HG03108 (cell line): Measurements from ENCODE around the gene ACVR1.
"Not testable (repeated sequence)": the region's sequence is repeated elsewhere in the genome, so short reads cannot be mapped to it uniquely, and the experiment has no call there.

Experiments used
- ATAC-seq: cut with Tn5 transposase; IDR thresholded peaks from one replicate; pipeline ENCODE4 v1.9.1; 2021; ENCODE audit warnings: moderate library complexity; ENCODE audit not compliant: unreplicated experiment

ACVR1 gene

DNA sequence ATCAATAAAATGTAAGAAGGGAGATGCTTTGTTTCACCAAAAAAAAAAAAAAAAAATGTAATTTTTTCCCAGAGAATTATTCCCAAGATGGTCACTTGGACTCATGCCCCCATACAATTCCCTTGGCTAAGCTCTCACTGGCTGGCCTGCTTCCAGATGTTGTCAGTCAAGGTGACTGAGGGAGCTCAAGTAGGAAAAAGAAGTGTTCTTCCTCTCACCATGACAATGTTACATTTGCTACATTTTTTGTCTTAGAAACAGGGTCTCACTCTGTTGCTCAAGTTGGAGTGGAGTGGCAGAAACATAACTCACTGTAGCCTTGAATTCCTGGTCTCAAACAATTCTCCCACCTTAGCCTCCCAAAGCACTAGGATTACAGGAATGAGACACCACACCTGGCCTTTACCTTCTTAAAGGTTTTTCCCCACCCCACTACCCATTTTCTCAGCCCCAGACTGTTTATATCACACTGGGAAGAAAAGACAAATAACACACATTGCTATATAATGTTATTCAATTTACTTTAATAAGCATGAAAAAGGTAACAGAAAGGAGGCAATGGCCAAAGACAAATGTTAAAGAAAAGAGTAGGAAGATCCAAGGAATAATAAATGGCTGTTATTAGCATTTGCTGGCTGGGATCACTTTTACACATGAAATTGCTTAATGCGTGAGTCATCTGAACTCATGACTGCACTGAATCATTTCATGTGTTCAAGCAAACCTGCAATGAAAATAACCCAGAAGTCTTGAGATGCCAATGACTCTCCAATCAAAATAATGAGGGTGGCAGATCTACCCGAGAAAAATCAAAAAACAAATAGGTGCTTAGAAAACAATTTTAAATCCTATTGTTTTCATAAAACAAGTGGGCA lies 45.2 kb downstream of the ACVR1 start:
- no peak for ATAC-seq

DNA sequence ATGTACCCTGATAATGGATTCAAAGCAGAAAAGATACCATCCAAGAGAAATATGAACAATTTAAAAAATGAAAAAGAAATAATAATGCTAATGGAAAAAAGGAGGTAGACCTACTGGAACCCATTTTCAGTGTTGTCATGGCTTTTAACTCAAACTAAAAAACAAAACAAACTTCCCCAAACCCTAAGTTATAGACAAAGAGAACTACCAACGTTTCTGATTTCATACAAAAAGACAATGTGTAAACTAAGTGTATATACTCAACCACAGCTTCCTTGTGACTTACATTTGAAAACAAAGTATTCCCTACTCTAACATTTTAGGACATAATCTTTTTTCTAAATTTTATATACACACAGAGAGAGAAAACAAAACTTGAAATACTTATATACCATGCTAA lies 45.9 kb downstream of the ACVR1 start:
- no peak for ATAC-seq

GRCh38 chr2:157827377-157827776 lies 48.8 kb downstream of the ACVR1 start:
- ATAC-seq, result no peak

DNA sequence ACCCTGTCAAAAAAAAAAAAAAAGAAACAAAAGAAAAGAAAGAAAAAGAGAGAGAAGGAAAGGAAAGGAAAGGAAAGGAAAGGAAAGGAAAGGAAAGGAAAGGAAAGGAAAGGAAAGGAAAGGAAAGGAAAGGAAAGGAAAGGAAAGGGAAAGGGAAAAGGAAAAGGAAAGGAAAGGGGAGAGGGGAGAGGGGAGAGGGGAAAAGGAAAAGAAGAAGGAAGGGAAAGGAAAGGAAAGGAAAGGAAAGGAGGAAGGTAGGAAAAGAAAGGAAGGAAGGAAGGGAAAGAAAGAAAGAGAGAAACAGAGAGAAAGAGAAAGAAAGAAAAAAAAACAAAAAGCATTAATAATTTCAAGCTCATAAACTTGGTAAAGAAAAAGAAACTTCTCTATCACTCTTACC lies 49.5 kb downstream of the ACVR1 start:
- ATAC-seq, result not testable (repeated sequence)

- no peak for ATAC-seq
Observed at GRCh38 chr2:157825885-157826284, 50.2 kb downstream of the ACVR1 start.

DNA sequence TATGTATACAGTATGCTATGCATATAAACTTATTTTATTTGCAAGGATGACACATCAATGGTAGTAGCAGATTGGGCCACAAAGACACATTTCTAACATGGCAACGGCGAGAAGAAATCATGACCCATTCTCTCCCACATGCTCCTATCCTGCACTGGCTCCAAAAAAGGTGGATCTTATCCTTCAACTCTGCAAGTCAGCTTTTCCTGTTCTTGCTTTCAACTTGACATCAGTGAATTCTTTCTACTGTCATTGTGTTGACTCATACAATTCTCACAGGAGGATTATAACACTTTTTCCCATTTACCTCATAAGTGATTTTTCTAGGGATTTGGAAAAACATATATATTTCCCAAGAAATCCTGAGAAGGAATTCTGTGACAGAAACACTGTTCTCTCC lies 53.1 kb downstream of the ACVR1 start:
- no peak for ATAC-seq

DNA sequence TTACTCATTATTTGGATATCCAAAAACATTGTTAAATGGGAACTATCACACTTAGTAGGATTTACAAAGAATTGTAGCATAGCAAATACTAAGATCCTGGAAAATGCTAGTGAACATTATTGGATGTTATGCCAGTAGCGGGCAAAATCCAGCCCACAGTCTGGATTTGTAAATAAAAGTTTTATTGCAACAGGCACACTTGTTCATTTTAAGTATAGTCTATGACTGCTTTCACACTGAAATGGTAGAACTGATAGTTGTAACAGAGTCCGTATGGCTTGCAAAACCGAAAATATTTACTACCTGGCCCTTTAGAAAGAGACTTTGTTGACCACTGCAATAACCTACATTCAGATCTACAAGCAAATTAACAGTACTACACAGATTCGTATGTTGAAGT lies 53.6 kb downstream of the ACVR1 start:
- ATAC-seq, result no peak

- ATAC-seq, result no peak
Observed at GRCh38 chr2:157821519-157822131, 54.5 kb downstream of the ACVR1 start.

- ATAC-seq, result no peak
Observed at GRCh38 chr2:157820193-157820592, 55.9 kb downstream of the ACVR1 start.

DNA sequence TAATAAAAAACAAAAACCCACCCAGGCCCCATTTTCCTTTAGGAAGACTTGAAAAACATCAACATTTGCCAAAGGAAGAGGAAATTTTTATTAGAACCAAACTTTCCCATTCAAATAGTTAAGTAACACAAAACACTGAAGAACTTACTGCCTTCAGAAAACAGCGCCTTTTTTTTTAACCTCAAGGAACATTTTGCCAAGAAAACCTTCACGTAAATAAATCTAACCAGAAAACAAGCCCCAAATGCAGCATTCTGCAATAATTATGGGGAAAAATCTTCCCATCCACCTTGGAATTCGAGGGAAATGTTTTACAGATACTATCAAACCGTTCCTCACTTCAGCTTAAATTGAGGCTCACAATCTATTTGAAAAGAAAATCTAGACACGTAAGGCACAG lies 56.4 kb downstream of the ACVR1 start:
- ATAC-seq, result no peak

DNA sequence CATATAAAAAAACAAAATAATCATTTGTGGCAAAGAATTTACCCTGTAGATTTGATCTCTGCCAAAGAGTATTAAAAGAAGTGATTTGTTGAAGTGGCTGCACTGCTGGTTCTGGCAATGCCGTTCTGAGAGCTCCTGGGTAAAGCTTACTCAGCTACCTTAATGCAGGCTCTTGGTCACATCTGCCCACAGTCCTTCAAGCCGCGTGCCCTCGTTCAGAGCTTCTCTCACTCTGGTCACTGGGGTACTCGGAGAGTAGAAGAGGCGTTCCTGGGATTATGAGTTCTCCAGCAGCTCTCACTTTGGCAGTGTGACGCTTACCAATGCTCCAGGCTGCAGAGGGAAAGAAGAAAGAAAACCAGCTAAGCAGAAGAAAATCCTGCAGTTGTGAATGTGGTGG lies 57.9 kb downstream of the ACVR1 start:
- ATAC-seq, result no peak

DNA sequence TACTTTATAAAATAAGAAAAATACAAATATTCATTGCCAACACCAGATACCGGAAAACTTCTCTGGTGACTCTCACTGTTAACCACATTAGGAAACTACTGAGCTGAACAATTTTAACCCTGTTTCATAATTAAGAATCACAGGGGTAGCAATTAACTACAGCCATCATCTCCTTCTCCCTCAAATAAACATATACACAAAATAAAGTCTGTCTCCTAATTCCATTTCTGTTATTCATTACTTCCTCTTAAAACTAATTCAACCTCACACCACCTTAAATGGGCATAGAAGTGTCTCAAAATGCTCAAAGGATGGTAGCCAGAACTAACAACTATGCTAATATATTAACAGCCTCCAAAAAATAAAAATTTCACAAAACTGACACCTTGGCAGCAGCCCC lies 60.7 kb downstream of the ACVR1 start:
- no peak for ATAC-seq

DNA sequence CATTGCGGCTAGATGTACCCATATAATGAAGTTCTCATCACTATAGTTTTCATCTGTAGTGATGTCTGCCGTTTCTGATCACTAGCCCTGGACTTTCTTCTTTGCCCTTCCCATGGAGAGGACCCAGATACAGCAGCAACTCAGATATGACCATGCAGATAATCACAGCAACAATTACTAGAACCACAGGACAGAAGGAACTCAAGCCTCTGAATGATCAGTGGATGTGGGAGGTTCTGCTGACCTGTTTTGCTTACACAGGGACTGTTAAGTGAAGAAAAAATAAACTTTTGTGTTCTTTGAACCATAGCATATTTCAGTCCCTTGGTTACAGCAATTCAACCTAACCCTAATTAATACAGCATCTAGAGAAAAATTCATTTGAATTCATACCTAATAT lies 62.7 kb downstream of the ACVR1 start:
- ATAC-seq, result no peak

DNA sequence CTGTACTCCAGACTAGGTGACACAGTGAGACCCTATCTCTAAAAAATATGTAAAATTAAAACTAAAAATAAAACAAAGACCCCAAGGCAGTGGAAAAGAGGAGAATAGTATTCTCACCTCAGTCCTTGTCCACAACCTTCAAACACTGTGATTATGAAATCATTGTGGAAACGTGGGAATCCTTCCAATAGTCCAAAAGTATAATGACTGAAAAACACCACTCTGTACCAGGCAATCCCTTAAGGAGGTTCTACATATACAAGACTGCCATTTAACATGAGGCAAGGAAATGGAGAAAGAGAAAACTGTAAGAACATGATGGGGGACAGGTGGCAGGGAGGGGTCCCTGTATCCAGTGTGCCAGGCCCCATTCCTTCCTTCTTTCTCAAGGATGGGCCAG lies 66.1 kb downstream of the ACVR1 start:
- ATAC-seq, result no peak

- ATAC-seq, result no peak
Observed at GRCh38 chr2:157809212-157809611, 66.9 kb downstream of the ACVR1 start.

DNA sequence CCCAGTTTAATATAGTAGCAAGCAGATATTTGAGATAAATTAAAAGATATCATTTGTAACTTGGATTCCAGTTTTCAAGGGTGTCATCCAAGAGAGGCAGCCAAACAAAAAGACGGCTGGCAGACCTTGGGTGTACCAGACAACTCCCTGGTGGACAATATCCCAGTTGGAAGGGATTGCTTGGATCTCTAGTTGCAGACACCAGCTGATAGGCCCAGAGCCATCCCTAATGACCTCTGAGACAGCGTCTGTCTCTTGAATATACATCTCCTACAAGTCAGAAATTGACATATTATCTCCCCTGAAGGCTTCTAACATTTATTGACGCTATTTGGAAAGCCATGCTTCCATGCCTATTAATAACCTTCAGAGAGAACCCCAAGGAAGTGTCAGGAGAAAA lies 67.7 kb downstream of the ACVR1 start:
- ATAC-seq, result no peak

- ATAC-seq, result no peak
Observed at GRCh38 chr2:157806426-157807077, 69.6 kb downstream of the ACVR1 start.

- no peak for ATAC-seq
Observed at GRCh38 chr2:157805519-157805918, 70.6 kb downstream of the ACVR1 start.

DNA sequence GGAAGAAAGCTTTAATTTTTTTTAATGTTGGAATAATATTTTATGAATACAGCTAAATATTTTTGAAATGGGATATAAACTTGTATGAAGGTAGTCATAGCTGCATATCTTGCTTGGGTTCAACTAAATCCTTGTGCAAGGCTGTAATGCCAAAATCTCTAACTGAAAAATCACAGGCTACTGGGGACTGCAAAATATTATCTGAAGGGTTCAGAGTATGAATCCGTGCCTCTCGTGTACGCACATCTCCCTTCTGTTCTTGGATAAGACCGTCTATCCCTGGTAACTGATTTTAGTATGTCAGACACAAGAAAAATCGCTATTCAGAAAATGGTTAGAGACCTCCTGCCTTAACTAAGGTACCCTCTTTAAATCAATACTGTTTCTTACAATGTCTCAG lies 71.8 kb downstream of the ACVR1 start:
- ATAC-seq, result no peak

DNA sequence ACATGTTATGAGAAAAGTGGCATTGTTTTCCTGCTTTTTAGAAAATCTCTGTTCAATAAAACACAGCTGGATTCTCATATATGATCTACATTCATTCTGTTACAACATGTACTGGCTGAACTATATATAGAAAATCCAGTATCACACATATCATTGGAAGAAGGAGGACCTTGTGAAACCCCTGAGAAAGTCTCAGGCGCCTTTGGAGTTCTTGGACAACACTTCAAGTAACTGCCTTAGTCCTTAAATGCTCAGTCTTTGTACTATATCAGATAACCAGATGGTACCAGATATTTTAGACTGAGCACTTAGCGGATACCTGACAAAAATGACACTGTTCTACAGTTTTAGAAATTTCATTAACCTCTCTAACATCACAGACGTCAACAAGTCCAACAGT lies 72.2 kb downstream of the ACVR1 start:
- ATAC-seq, result no peak

DNA sequence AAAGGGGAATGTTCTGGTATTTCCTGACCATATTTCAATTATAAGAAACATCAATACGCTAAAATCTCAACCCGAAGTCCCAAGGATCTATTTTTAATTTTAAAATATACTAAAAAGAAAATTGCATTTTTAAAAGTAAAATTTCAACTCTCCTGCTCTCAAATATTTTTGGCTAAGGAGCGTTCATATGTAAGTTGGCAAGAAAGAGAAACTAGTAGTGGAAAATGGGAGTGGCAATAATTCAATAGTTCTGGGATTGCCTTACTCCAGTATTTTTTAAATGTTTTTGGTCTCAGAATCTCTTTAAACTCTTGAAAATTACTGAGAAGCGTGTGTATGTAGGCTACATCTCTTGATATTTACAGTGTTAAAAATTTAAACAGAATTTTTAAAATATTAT lies 72.7 kb downstream of the ACVR1 start:
- no peak for ATAC-seq

GRCh38 chr2:157800838-157801495 lies 75.2 kb downstream of the ACVR1 start:
- no peak for ATAC-seq
